Cardiac muscle cell (in vitro differentiated cells and primary cell): Measurements from ENCODE around the gene TRAPPC6A. TPM values are rescaled to one million over a fixed set of nuclear protein-coding genes. Genes with fewer than 3 reads are reported as not detected.

Experiments
- DNase-seq, 2 donors: peaks; one replicate each; pipeline versions ENCODE4 v3.0.0 to v3.0.0-alpha.2; 2010 to 2017; ENCODE audit warnings: low read depth in 1 of 2, low spot score in 1 of 2
- H3K27ac ChIP-seq: fragments of 200-600 bp; sonication (generic); 2 replicates; pipeline ENCODE4 v1.5.1; 2016
- H3K27me3 ChIP-seq: fragments of 200-600 bp; sonication (generic); 2 replicates; pipeline ENCODE4 v1.6.0; 2016; ENCODE audit warnings: control low read depth
- H3K36me3 ChIP-seq: fragments of 200-600 bp; sonication (generic); 2 replicates; pipeline ENCODE4 v1.5.1; 2016; ENCODE audit warnings: control low read depth
- H3K4me1 ChIP-seq: fragments of 200-600 bp; sonication (generic); 2 replicates; pipeline ENCODE4 v1.8.1; 2017; ENCODE audit warnings: low read depth, mild to moderate bottlenecking, mixed run types
- H3K4me3 ChIP-seq: fragments of 200-600 bp; sonication (generic); 2 replicates; pipeline ENCODE4 v1.5.1; 2016; ENCODE audit warnings: mild to moderate bottlenecking
- H3K9me3 ChIP-seq: fragments of 200-600 bp; sonication (generic); 2 replicates; pipeline ENCODE4 v1.5.1; 2017; ENCODE audit warnings: low read depth, mild to moderate bottlenecking, control low read depth
- CTCF ChIP-seq: IDR thresholded peaks from 2 replicates; pipeline ENCODE4 v1.5.1; 2012; ENCODE audit warnings: low read depth, mild to moderate bottlenecking, low read length
- polyA plus RNA-seq: library from polyadenylated mRNA; unstranded; fragments of >200 nt; fragmentation: Nextera tagmentation; extraction: Ambion mirVana; gene quantifications from 2 replicates; pipeline ENCODE4 v1.2.1, GENCODE V29; 2016
- total RNA-seq: library from RNA; depleted of rRNA; stranded (reverse); fragments of >200 nt; gene quantifications from 2 replicates; pipeline ENCODE4 v1.2.3, GENCODE V29; 2016

The TRAPPC6A gene
- total and polyA plus RNA-seq, 2 experiments from 2014 or later, result 123 to 155 TPM

- Histone ChIP-seq H3K36me3 (no peaks in the 10 kb centered on the region), H3K4me3 (no peak overlapping the region), H3K27ac (no peak overlapping the region), H3K27me3 (peaks cover 76% of the 10 kb centered on the region), H3K4me1 (no peaks in the 10 kb centered on the region), H3K9me3 (no peaks in the 10 kb centered on the region)
- no peak for DNase-seq
- no peak for TF ChIP-seq CTCF
Observed at GRCh38 chr19:45218426-45218825, 40.4 kb upstream of the TRAPPC6A start.

GRCh38 chr19:45217957-45218334, 39.9 kb upstream of the TRAPPC6A start:
- no peaks in the 10 kb centered on the region for H3K9me3 ChIP-seq
- H3K27ac ChIP-seq, result no peak overlapping the region
- no peak for TF ChIP-seq CTCF
- no peak overlapping the region for H3K4me3 ChIP-seq
- peaks cover 76% of the 10 kb centered on the region for H3K27me3 ChIP-seq
- DNase-seq, result no peak
- no peaks in the 10 kb centered on the region for H3K36me3 ChIP-seq
- no peaks in the 10 kb centered on the region for H3K4me1 ChIP-seq

- no peak for TF ChIP-seq CTCF
- Histone ChIP-seq H3K9me3 (no peaks in the 10 kb centered on the region), H3K36me3 (no peaks in the 10 kb centered on the region), H3K27ac (no peak overlapping the region), H3K27me3 (peaks cover 72% of the 10 kb centered on the region), H3K4me1 (no peaks in the 10 kb centered on the region), H3K4me3 (peak overlapping the region; percentile 16)
- DNase-seq, result peak; percentile 12 to 54
Observed at GRCh38 chr19:45217193-45217956, 39.3 kb upstream of the TRAPPC6A start.

GRCh38 chr19:45216667-45217066, 38.6 kb upstream of the TRAPPC6A start:
- H3K4me1 ChIP-seq, result no peaks in the 10 kb centered on the region
- peak in 1 of 2 donors; percentile 20 for DNase-seq
- no peak for TF ChIP-seq CTCF
- H3K27me3 ChIP-seq, result peaks cover 70% of the 10 kb centered on the region
- H3K36me3 ChIP-seq, result no peaks in the 10 kb centered on the region
- H3K9me3 ChIP-seq, result no peaks in the 10 kb centered on the region
- H3K27ac ChIP-seq, result no peak overlapping the region
- no peak overlapping the region for H3K4me3 ChIP-seq

GRCh38 chr19:45215391-45216191, 37.6 kb upstream of the TRAPPC6A start:
- H3K36me3 ChIP-seq, result no peaks in the 10 kb centered on the region
- no peak overlapping the region for H3K4me3 ChIP-seq
- DNase-seq, result peak in 1 of 2 donors; percentile 14
- no peak for TF ChIP-seq CTCF
- H3K27ac ChIP-seq, result no peak overlapping the region
- H3K9me3 ChIP-seq, result no peaks in the 10 kb centered on the region
- peaks cover 65% of the 10 kb centered on the region for H3K27me3 ChIP-seq
- no peaks in the 10 kb centered on the region for H3K4me1 ChIP-seq
